HepG2 (cell line): ENCODE measurements around the gene NEDD4. TPM values are rescaled to one million over a fixed set of nuclear protein-coding genes. Genes with fewer than 3 reads are reported as not detected.
"Not testable (repeated sequence)": the region's sequence is repeated elsewhere in the genome, so short reads cannot be mapped to it uniquely, and the experiment has no call there.

Experiments used
- ATAC-seq: fragments of 200-7000 bp; cut with Tn5 transposase; 3 replicates; pipeline ENCODE4 v1.9.1; 2020; ENCODE audit warnings: mild to moderate bottlenecking, moderate library complexity
- BruUV-seq: library from RNA; stranded (reverse); fragments of 400-500 nt; replicated peaks from 2 replicates; lab custom pipeline; 2021; lab: Mats Ljungman, UMichigan
- CTCF ChIA-PET: fragments of 300-600 bp; formaldehyde crosslinking; extraction: SDS; loops from one replicate; lab custom pipeline; 2021; ENCODE audit warnings: low total read pairs, inconsistent platforms, low intra/inter-chr PET ratio; lab: Yijun Ruan, JAX
- POLR2A ChIA-PET: fragments of 350-600 bp; sonication (Branson Sonifier 250); formaldehyde crosslinking; loops from one replicate; lab custom pipeline; 2020; ENCODE audit warnings: antibody characterized with exemption, inconsistent platforms; lab: Yijun Ruan, JAX
- DNase-seq: peaks from one replicate; pipeline ENCODE4 v3.0.0-alpha.2; 2015; ENCODE audit warnings: low spot score
- FAIRE-seq: peaks from 3 replicates; lab custom pipeline; 2011; peaks lifted over from hg19 to GRCh38; lab: Jason Lieb, UNC
- H2AFZ ChIP-seq: one replicate; pipeline ENCODE4 v1.6.1; 2011; ENCODE audit warnings: low read length, inconsistent platforms
- H3K27ac ChIP-seq: fragments of 300-600 bp; 3 replicates; pipeline ENCODE4 v1.8.0; 2011; ENCODE audit warnings: mixed run types, mild to moderate bottlenecking, mixed read lengths, low read length, inconsistent platforms; ENCODE audit not compliant: insufficient read depth; ENCODE audit errors: extremely low read length
- H3K27me3 ChIP-seq, 2 experiments: fragments of 200-600 bp in 1 of 2; 2 replicates in 1 of 2; 3 replicates in 1 of 2; pipeline versions ENCODE4 v1.6.0 to v1.8.0; 2011; ENCODE audit warnings: low read length in 2 of 2, mild to moderate bottlenecking in 2 of 2, moderate library complexity in 2 of 2, inconsistent platforms in 1 of 2; ENCODE audit not compliant: insufficient read depth in 2 of 2, control insufficient read depth in 1 of 2
- H3K36me3 ChIP-seq, 2 experiments: fragments of 200-600 bp in 1 of 2; replicated peaks in 1 of 2; 2 replicates in 1 of 2; 3 replicates in 1 of 2; pipeline versions ENCODE4 v1.5.1 to v1.8.0; 2011; ENCODE audit warnings: low read length in 2 of 2, inconsistent platforms in 1 of 2; ENCODE audit not compliant: insufficient read depth in 2 of 2, control insufficient read depth in 1 of 2
- H3K4me1 ChIP-seq: 2 replicates; pipeline ENCODE4 v1.5.1; 2012; ENCODE audit warnings: low read length, inconsistent platforms; ENCODE audit not compliant: insufficient read depth
- H3K4me2 ChIP-seq: 2 replicates; pipeline ENCODE4 v1.6.0; 2011; ENCODE audit warnings: low read depth, low read length, inconsistent platforms
- H3K4me3 ChIP-seq, 3 experiments: fragments of 200-600 bp in 1 of 3; sonication (generic), shearing (Covaris generic) in 1 of 3; replicated peaks in 1 of 3; 2 replicates each; pipeline ENCODE4 v1.5.1; 2011 to 2016; ENCODE audit warnings: low read length in 3 of 3, inconsistent platforms in 2 of 3, low read depth in 2 of 3, mild to moderate bottlenecking in 2 of 3, control low read depth in 1 of 3, mixed read lengths in 1 of 3; ENCODE audit not compliant: insufficient read depth in 1 of 3
- H3K79me2 ChIP-seq: one replicate; pipeline ENCODE4 v1.6.1; 2011; ENCODE audit warnings: low read length, inconsistent platforms; ENCODE audit not compliant: insufficient read depth
- H3K9ac ChIP-seq: 2 replicates; pipeline ENCODE4 v1.6.0; 2011; ENCODE audit warnings: mild to moderate bottlenecking, low read depth, low read length, inconsistent platforms; ENCODE audit not compliant: insufficient read depth
- H3K9me3 ChIP-seq: 2 replicates; pipeline ENCODE4 v1.5.1; 2012; ENCODE audit warnings: mild to moderate bottlenecking, low read length
- H4K20me1 ChIP-seq: 2 replicates; pipeline ENCODE4 v1.6.0; 2011; ENCODE audit warnings: inconsistent platforms, mild to moderate bottlenecking, low read length, moderate library complexity; ENCODE audit not compliant: insufficient read depth
- CCDC6 ChIP-seq: sonication (generic); formaldehyde crosslinking; IDR thresholded peaks from 2 replicates; pipeline ENCODE4 v1.8.1; 2022; ENCODE audit warnings: mild to moderate bottlenecking, missing genetic modification reagents, moderate library complexity
- CEBPB ChIP-seq: IDR thresholded peaks from 2 replicates; pipeline ENCODE4 v1.6.1; 2011; ENCODE audit warnings: low read depth, low read length, improper control_type of control experiment, borderline replicate concordance
- CEBPG ChIP-seq: IDR thresholded peaks from 2 replicates; pipeline ENCODE4 v1.6.1; 2016
- CENPT ChIP-seq: sonication (generic); formaldehyde crosslinking; IDR thresholded peaks from 2 replicates; pipeline ENCODE4 v1.8.0; 2022; ENCODE audit warnings: low read depth, mild to moderate bottlenecking, moderate library complexity, missing genetic modification reagents
- HMGXB3 ChIP-seq: sonication (generic); formaldehyde crosslinking; IDR thresholded peaks from 2 replicates; pipeline ENCODE4 v1.4.0; 2020; ENCODE audit warnings: missing genetic modification reagents, borderline replicate concordance
- HNRNPH1 ChIP-seq: fragments of 200-400 bp; formaldehyde crosslinking; optimal IDR thresholded peaks from 2 replicates; pipeline ENCODE3; 2017; ENCODE audit warnings: mild to moderate bottlenecking, low read depth, low read length
- MAF1 ChIP-seq: sonication (generic); formaldehyde crosslinking; IDR thresholded peaks from 2 replicates; pipeline ENCODE4 v1.5.0; 2020; ENCODE audit warnings: missing genetic modification reagents, borderline replicate concordance
- NKX3-1 ChIP-seq: sonication (generic); formaldehyde crosslinking; IDR thresholded peaks from 2 replicates; pipeline ENCODE4 v1.5.0; 2020; ENCODE audit warnings: missing genetic modification reagents
- PLRG1 ChIP-seq: fragments of 450-650 bp; conservative IDR thresholded peaks from 2 replicates; pipeline ENCODE4 v1.6.1; 2016
- ZNF121 ChIP-seq: sonication (generic); formaldehyde crosslinking; IDR thresholded peaks from 2 replicates; pipeline ENCODE4 v1.5.0; 2020; ENCODE audit warnings: mild to moderate bottlenecking, missing genetic modification reagents
- ZNF331 ChIP-seq: sonication (generic); formaldehyde crosslinking; IDR thresholded peaks from 2 replicates; pipeline ENCODE4 v1.4.0; 2020; ENCODE audit warnings: missing genetic modification reagents
- WGBS: methylation state at CpG from one replicate; pipeline ENCODE4 v1.1.6; 2017; ENCODE audit warnings: low lambda C conversion rate; 5-methylcytosine and 5-hydroxymethylcytosine counted together
- in situ Hi-C: cut with HindIII; loops from 2 replicates; pipeline ENCODE4 v1.10.0; 2017; ENCODE audit warnings: low pct_unique_long_range_greater_than_20kb; ENCODE audit not compliant: extremely low pct_ligation_motif_present
- intact Hi-C: fragments of 100-400 bp; cut with micrococcal nuclease; formaldehyde crosslinking; loops from one replicate; pipeline ENCODE4 v1.10.0; 2022; ENCODE audit not compliant: unreplicated experiment
- polyA plus RNA-seq, 8 experiments: library from polyadenylated mRNA; depleted of rRNA in 3 of 8; stranded (reverse) in 7 of 8; unstranded in 1 of 8; fragments of >200 nt; fragmentation: Illumina TruSeq in 4 of 8; extraction: Trizol in 4 of 8; gene quantifications; 2 replicates each; pipeline versions ENCODE4 v1.2.1 to v1.2.3, GENCODE V29; 2011 to 2016; ENCODE audit warnings: low read depth in 4 of 8, missing spikeins in 1 of 8, mixed read lengths in 1 of 8; ENCODE audit not compliant: insufficient read depth in 1 of 8
- total RNA-seq, 5 experiments: library from RNA; depleted of rRNA; stranded (reverse); fragments of >200 nt; fragmentation: Illumina TruSeq; extraction: Trizol; gene quantifications; 2 replicates each; pipeline ENCODE4 v1.2.3, GENCODE V29; 2016; ENCODE audit warnings: low read depth in 1 of 5
- TF ChIP-seq, protein P1 (sequence below): sonication (generic); formaldehyde crosslinking; IDR thresholded peaks from 2 replicates; pipeline ENCODE4 v1.4.0; 2020; ENCODE audit warnings: missing genetic modification reagents

Gene NEDD4
- total and polyA plus RNA-seq, 2 of the 13 experiments (the other 11 are each of a cell fraction or from before 2014, with no cell fraction given): 10.4 to 13.0 TPM

GRCh38 chr15:56023160-56023559 lies 29.7 kb upstream of the NEDD4 start:
- BruUV-seq, H3K4me2 ChIP-seq, H3K27ac ChIP-seq, in situ Hi-C loops, H3K27me3 ChIP-seq, CTCF ChIA-PET, H3K36me3 ChIP-seq, ATAC-seq, intact Hi-C loops, H3K9ac ChIP-seq, H3K4me3 ChIP-seq, H2AFZ ChIP-seq, POLR2A ChIA-PET, FAIRE-seq, DNase-seq, H3K9me3 ChIP-seq, H4K20me1 ChIP-seq, H3K79me2 ChIP-seq: not testable (repeated sequence)
- TF ChIP-seq ZNF121 (CRISPR knock-in tag) (peak; percentile 66), CEBPG (CRISPR knock-in tag) (peak; percentile 30; the same call in 1 of the 2 replicates), CEBPB (peak; percentile 60)
- WGBS: 12% methylated on average over 7 of the region's 7 CpGs
- H3K4me1 ChIP-seq: peaks cover 19% of the 10 kb centered on the region

DNA sequence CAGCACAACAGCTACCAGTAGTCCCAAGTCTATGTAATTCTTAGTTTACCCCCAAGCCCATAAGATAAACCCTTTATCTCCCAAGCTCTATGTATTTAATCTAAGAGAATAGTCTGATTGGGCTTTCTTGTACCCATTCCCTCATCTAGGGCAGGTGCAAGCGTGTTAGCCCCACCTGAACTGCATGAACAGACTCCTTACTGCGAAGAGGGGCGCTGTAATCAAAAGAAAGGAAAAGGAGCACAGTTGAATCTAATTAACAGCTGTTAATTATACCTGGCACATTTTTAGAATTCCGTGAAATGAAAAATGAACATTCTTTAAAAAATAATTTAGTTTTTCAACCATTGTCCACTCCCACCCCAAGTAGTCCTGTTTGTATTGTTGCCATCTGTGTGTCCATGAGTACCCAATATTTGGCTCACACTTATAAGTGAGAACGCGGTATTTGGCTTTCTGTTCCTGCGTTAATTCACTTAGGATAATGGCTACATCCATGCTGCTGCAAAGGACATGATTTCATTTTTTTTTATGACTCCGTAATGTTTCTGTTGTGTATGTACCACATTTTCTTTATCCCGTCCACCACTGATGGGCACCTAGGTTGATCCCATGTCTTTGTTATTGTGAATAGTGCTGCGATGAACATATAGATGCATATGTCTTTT lies 26.5 kb upstream of the NEDD4 start:
- CTCF ChIA-PET: no interaction called here
- DNase-seq (no peak), ATAC-seq (no peak), FAIRE-seq (no peak)
- intact Hi-C loops (no loop called here), in situ Hi-C loops (no loop called here)
- WGBS: 58% methylated on average over 10 of the region's 10 CpGs
- POLR2A ChIA-PET: no interaction called here
- H3K27ac ChIP-seq: no peak overlapping the region
- H2AFZ ChIP-seq: no peak overlapping the region
- H3K4me3 ChIP-seq: no peak overlapping the region
- no peaks in the 10 kb centered on the region for H3K36me3 ChIP-seq
- peaks cover 28% of the 10 kb centered on the region for H3K4me1 ChIP-seq
- BruUV-seq: TSS peak; percentile 77
- no peaks in the 10 kb centered on the region for H3K27me3 ChIP-seq
- H3K9me3 ChIP-seq: peaks cover 2% of the 10 kb centered on the region; the same call in 1 of the 2 replicates
- H3K79me2 ChIP-seq: no peaks in the 10 kb centered on the region
- H4K20me1 ChIP-seq: no peaks in the 10 kb centered on the region
- TF ChIP-seq NKX3-1 (CRISPR knock-in tag) (no peak), ZNF331 (CRISPR knock-in tag) (no peak), MAF1 (CRISPR knock-in tag) (no peak), CENPT (CRISPR knock-in tag) (no peak), PLRG1 (no peak), HNRNPH1 (no peak), HMGXB3 (CRISPR knock-in tag) (no peak), CCDC6 (CRISPR knock-in tag) (no peak)
- TF ChIP-seq, protein P1, sequence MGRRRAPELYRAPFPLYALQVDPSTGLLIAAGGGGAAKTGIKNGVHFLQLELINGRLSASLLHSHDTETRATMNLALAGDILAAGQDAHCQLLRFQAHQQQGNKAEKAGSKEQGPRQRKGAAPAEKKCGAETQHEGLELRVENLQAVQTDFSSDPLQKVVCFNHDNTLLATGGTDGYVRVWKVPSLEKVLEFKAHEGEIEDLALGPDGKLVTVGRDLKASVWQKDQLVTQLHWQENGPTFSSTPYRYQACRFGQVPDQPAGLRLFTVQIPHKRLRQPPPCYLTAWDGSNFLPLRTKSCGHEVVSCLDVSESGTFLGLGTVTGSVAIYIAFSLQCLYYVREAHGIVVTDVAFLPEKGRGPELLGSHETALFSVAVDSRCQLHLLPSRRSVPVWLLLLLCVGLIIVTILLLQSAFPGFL (CRISPR knock-in tag): no peak
- no peak overlapping the region for H3K9ac ChIP-seq
- H3K4me2 ChIP-seq: no peak overlapping the region
